Prostate gland (tissue), 2 donors: ENCODE measurements around the gene IL20RA.

ENCODE experiments used
- CTCF ChIP-seq, 4 experiments: fragments of 200-600 bp in 2 of 4; fragments of 450-650 bp in 2 of 4; sonication (generic) in 2 of 4; IDR thresholded peaks; 1 replicate in 3 of 4; 2 replicates in 1 of 4; pipeline ENCODE4 v1.5.1; 2016 to 2019; ENCODE audit warnings: antibody characterized with exemption in 4 of 4, mild to moderate bottlenecking in 2 of 4, moderate library complexity in 2 of 4
- POLR2A ChIP-seq: fragments of 450-650 bp; IDR thresholded peaks from one replicate; pipeline ENCODE4 v1.6.1; 2016; ENCODE audit warnings: antibody characterized with exemption, mild to moderate bottlenecking
- POLR2AphosphoS5 ChIP-seq: sonication (generic); formaldehyde crosslinking; IDR thresholded peaks from one replicate; pipeline ENCODE4 v1.6.1; 2017; ENCODE audit warnings: antibody characterized with exemption

DNA sequence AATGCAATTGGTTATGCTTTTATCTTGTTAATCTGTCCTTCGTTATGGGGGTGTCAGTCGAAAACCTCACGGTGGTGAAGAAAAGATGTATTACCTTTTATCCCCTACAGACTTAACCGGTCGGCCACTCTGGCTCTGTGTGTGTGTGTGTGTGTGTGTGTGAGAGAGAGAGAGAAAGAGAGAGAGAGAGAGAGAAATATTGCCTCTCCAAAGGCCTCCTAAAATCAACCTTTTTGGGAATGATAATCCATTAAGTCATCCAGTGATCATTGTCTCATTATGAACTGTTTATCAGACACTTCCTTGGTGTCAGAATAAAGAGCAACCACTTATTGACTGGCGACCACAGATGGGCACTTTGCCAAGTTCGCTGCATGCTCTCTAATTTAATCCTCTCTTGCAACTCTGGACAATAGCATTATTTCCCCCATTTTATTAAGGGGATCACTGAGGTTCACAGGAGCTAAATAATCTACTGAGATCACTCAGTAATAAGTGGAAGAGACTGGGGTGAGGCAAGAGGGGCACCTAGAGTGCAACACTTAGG lies 92.0 kb downstream of the IL20RA start:
- no peak for TF ChIP-seq CTCF (IDR thresholded peaks at IDR 0.05)
- no peak for TF ChIP-seq POLR2A
- no peak for TF ChIP-seq POLR2AphosphoS5
